HuH-7.5 (cell line): ENCODE measurements around the gene ZNF367.
"Not testable (repeated sequence)": the region's sequence is repeated elsewhere in the genome, so short reads cannot be mapped to it uniquely, and the experiment has no call there.

Experiments used
- DNase-seq: peaks from one replicate; pipeline ENCODE4 v3.0.0; 2011; ENCODE audit warnings: low spot score

Gene ZNF367

GRCh38 chr9:96399325-96399633 lies 18.9 kb downstream of the ZNF367 start:
- DNase-seq: no peak

GRCh38 chr9:96398582-96399324 lies 19.4 kb downstream of the ZNF367 start:
- no peak for DNase-seq

- no peak for DNase-seq
Measured at GRCh38 chr9:96395964-96396363, 22.2 kb downstream of the ZNF367 start.

- DNase-seq: no peak
Measured at GRCh38 chr9:96394832-96395496, 23.2 kb downstream of the ZNF367 start.

- DNase-seq: no peak
Measured at GRCh38 chr9:96392263-96392662, 25.9 kb downstream of the ZNF367 start.

- peak; percentile 79 for DNase-seq
Measured at GRCh38 chr9:96391021-96391765, 27.0 kb downstream of the ZNF367 start.

GRCh38 chr9:96388144-96388543 lies 30.0 kb downstream of the ZNF367 start:
- no peak for DNase-seq

GRCh38 chr9:96386157-96386556 lies 32.0 kb downstream of the ZNF367 start:
- no peak for DNase-seq

- DNase-seq: peak; percentile 71
Measured at GRCh38 chr9:96383165-96383942, 34.8 kb downstream of the ZNF367 start, which contains the start of gene SLC35D2. Gene SLC35D2, minus strand, starts transcription at chr9:96383711. Its CDS starts 77 bp downstream, at chr9:96383634.

GRCh38 chr9:96382839-96383164 lies 35.4 kb downstream of the ZNF367 start:
- no peak for DNase-seq

- DNase-seq: no peak
Measured at GRCh38 chr9:96382175-96382574, 36.0 kb downstream of the ZNF367 start.

GRCh38 chr9:96381696-96382095 lies 36.5 kb downstream of the ZNF367 start:
- no peak for DNase-seq

GRCh38 chr9:96381125-96381524 lies 37.0 kb downstream of the ZNF367 start:
- DNase-seq: no peak

GRCh38 chr9:96379461-96379860 lies 38.7 kb downstream of the ZNF367 start:
- no peak for DNase-seq

GRCh38 chr9:96378187-96378586 lies 40.0 kb downstream of the ZNF367 start:
- DNase-seq: no peak

- DNase-seq: no peak
Measured at GRCh38 chr9:96376891-96377874, 41.0 kb downstream of the ZNF367 start.

GRCh38 chr9:96375507-96375906 lies 42.7 kb downstream of the ZNF367 start:
- DNase-seq: not testable (repeated sequence)

- DNase-seq: no peak
Measured at GRCh38 chr9:96367943-96368342, 50.2 kb downstream of the ZNF367 start.

- no peak for DNase-seq
Measured at GRCh38 chr9:96363175-96363967, 54.8 kb downstream of the ZNF367 start.

GRCh38 chr9:96362119-96362518 lies 56.1 kb downstream of the ZNF367 start:
- not testable (repeated sequence) for DNase-seq
